Activated CD4-positive, alpha-beta T cell treated with anti-CD3 and anti-CD28 coated beads, Interleukin-2, amount 10 ng/mL, durations not matched to agents 7 days and 5 days (primary cell): ENCODE results near the gene LUC7L3. TPM values are rescaled to one million over a fixed set of nuclear protein-coding genes. Genes with fewer than 3 reads are reported as not detected.
A peak's percentile ranks its signal among the peaks of the same experiment; 100 is the strongest.

Source experiments
- CTCF ChIA-PET: fragments of 350-600 bp; sonication (Branson Sonifier 250); formaldehyde crosslinking; loops from one replicate; lab custom pipeline; 2021; ENCODE audit warnings: antibody characterized with exemption; lab: Charles Lee
- POLR2A ChIA-PET: fragments of 350-600 bp; sonication (Branson Sonifier 250); formaldehyde crosslinking; loops from one replicate; lab custom pipeline; 2021; ENCODE audit warnings: antibody characterized with exemption; lab: Charles Lee
- DNase-seq: peaks from one replicate; pipeline ENCODE4 v3.0.0-alpha.2; 2020
- H3K27ac Mint-ChIP-seq: one replicate; pipeline ENCODE4 v1.8.0; 2021; ENCODE audit warnings: mild to moderate bottlenecking, moderate library complexity, mixed read lengths
- H3K27me3 Mint-ChIP-seq: one replicate; pipeline ENCODE4 v1.8.0; 2021; ENCODE audit warnings: mixed read lengths
- H3K36me3 Mint-ChIP-seq: one replicate; pipeline ENCODE4 v1.8.0; 2021; ENCODE audit warnings: low read depth, mixed read lengths
- H3K4me1 Mint-ChIP-seq: one replicate; pipeline ENCODE4 v1.8.0; 2021; ENCODE audit warnings: mixed read lengths
- H3K4me3 Mint-ChIP-seq: one replicate; pipeline ENCODE4 v1.8.0; 2021; ENCODE audit warnings: mild to moderate bottlenecking, moderate library complexity, mixed read lengths
- H3K9me3 Mint-ChIP-seq: one replicate; pipeline ENCODE4 v1.8.0; 2021; ENCODE audit warnings: mixed read lengths
- total RNA-seq, 2 experiments: library from RNA; stranded (reverse); gene quantifications; one replicate each; pipeline ENCODE4 v1.2.3, GENCODE V29; 2021

Gene LUC7L3
- total RNA-seq, 2 experiments from 2014 or later: 108 to 139 TPM

- no peaks in the 10 kb centered on the region for H3K9me3 Mint-ChIP-seq
- POLR2A ChIA-PET: no interaction called here
- H3K27me3 Mint-ChIP-seq: peaks cover 8% of the 10 kb centered on the region
- H3K4me1 Mint-ChIP-seq: peaks cover 5% of the 10 kb centered on the region
- CTCF ChIA-PET: interaction anchor here (1.0 to 1.3 kb wide), 2 partner anchors 17 to 24 kb away, joined by 5 to 6 read pairs; no protein-coding TSS in a partner anchor
- peaks cover 12% of the 10 kb centered on the region for H3K36me3 Mint-ChIP-seq
- no peak for DNase-seq
- H3K4me3 Mint-ChIP-seq: no peak overlapping the region
- H3K27ac Mint-ChIP-seq: no peak overlapping the region
Measured at GRCh38 chr17:50758989-50759544, 39.7 kb downstream of the LUC7L3 start.

GRCh38 chr17:50762177-50762576 is 42.8 kb downstream of the LUC7L3 start:
- Mint-ChIP-seq H3K36me3 (no peaks in the 10 kb centered on the region), H3K9me3 (no peaks in the 10 kb centered on the region), H3K4me3 (no peak overlapping the region), H3K27me3 (peaks cover 8% of the 10 kb centered on the region), H3K4me1 (peaks cover 10% of the 10 kb centered on the region), H3K27ac (no peak overlapping the region)
- DNase-seq: no peak
- ChIA-PET POLR2A (no interaction called here), CTCF (interaction anchor here (0.6 to 4.3 kb wide), 4 partner anchors 11 to 371 kb away, joined by 3 to 11 read pairs (median 4); no protein-coding TSS in a partner anchor)

- ChIA-PET POLR2A (interaction anchor here (0.5 kb wide), 1 partner anchor 9 kb away, joined by 3 read pairs; no protein-coding TSS in a partner anchor), CTCF (interaction anchor here (0.6 to 4.3 kb wide), 9 partner anchors 9 to 498 kb away, joined by 3 to 11 read pairs (median 3); partner anchors contain the start of gene NME1)
- no peaks in the 10 kb centered on the region for H3K36me3 Mint-ChIP-seq
- H3K27me3 Mint-ChIP-seq: peaks cover 8% of the 10 kb centered on the region
- DNase-seq: no peak
- H3K9me3 Mint-ChIP-seq: no peaks in the 10 kb centered on the region
- H3K4me1 Mint-ChIP-seq: peaks cover 12% of the 10 kb centered on the region
- H3K4me3 Mint-ChIP-seq: no peak overlapping the region
- no peak overlapping the region for H3K27ac Mint-ChIP-seq
Measured at GRCh38 chr17:50763716-50764475, 44.5 kb downstream of the LUC7L3 start.

- no peak for DNase-seq
- no peaks in the 10 kb centered on the region for H3K9me3 Mint-ChIP-seq
- ChIA-PET POLR2A (interaction anchor here (0.5 kb wide), 1 partner anchor 10 kb away, joined by 3 read pairs; no protein-coding TSS in a partner anchor), CTCF (interaction anchor here (0.8 to 4.3 kb wide), 5 partner anchors 8 to 74 kb away, joined by 3 to 11 read pairs (median 3); no protein-coding TSS in a partner anchor)
- peaks cover 13% of the 10 kb centered on the region for H3K27me3 Mint-ChIP-seq
- H3K4me3 Mint-ChIP-seq: no peak overlapping the region
- no peaks in the 10 kb centered on the region for H3K36me3 Mint-ChIP-seq
- no peak overlapping the region for H3K27ac Mint-ChIP-seq
- H3K4me1 Mint-ChIP-seq: peaks cover 12% of the 10 kb centered on the region
Measured at GRCh38 chr17:50764734-50765149, 45.3 kb downstream of the LUC7L3 start.

GRCh38 chr17:50765454-50766221 is 46.2 kb downstream of the LUC7L3 start:
- Mint-ChIP-seq H3K9me3 (no peaks in the 10 kb centered on the region), H3K4me3 (no peak overlapping the region), H3K4me1 (peaks cover 12% of the 10 kb centered on the region), H3K27me3 (peaks cover 19% of the 10 kb centered on the region), H3K36me3 (no peaks in the 10 kb centered on the region), H3K27ac (no peak overlapping the region)
- no peak for DNase-seq
- ChIA-PET CTCF (interaction anchor here (1.0 to 2.8 kb wide), 3 partner anchors 13 to 73 kb away, joined by 3 to 8 read pairs (median 3); no protein-coding TSS in a partner anchor), POLR2A (no interaction called here)

- H3K4me3 Mint-ChIP-seq: no peak overlapping the region
- no peaks in the 10 kb centered on the region for H3K9me3 Mint-ChIP-seq
- ChIA-PET POLR2A (no interaction called here), CTCF (interaction anchor here (2.8 kb wide), 1 partner anchor 13 kb away, joined by 8 read pairs; no protein-coding TSS in a partner anchor)
- H3K36me3 Mint-ChIP-seq: no peaks in the 10 kb centered on the region
- no peak overlapping the region for H3K27ac Mint-ChIP-seq
- no peak for DNase-seq
- peaks cover 22% of the 10 kb centered on the region for H3K27me3 Mint-ChIP-seq
- peaks cover 12% of the 10 kb centered on the region for H3K4me1 Mint-ChIP-seq
Measured at GRCh38 chr17:50766222-50767023, 47.0 kb downstream of the LUC7L3 start.

- CTCF ChIA-PET: interaction anchor here (2.8 kb wide), 1 partner anchor 12 kb away, joined by 8 read pairs; no protein-coding TSS in a partner anchor
- Mint-ChIP-seq H3K27ac (no peak overlapping the region), H3K4me3 (no peak overlapping the region), H3K36me3 (no peaks in the 10 kb centered on the region), H3K27me3 (peaks cover 23% of the 10 kb centered on the region), H3K4me1 (peaks cover 15% of the 10 kb centered on the region), H3K9me3 (no peaks in the 10 kb centered on the region)
- POLR2A ChIA-PET: no interaction called here
- DNase-seq: no peak
Measured at GRCh38 chr17:50767030-50767429, 47.6 kb downstream of the LUC7L3 start.

- peak within 1 kb of the TSS; percentile 75 for H3K27ac Mint-ChIP-seq
- H3K36me3 Mint-ChIP-seq: no peaks in the 10 kb centered on the region
- no peak for DNase-seq
- POLR2A ChIA-PET: no interaction called here
- no peaks in the 10 kb centered on the region for H3K9me3 Mint-ChIP-seq
- peaks cover 19% of the 10 kb centered on the region for H3K4me1 Mint-ChIP-seq
- peaks cover 24% of the 10 kb centered on the region for H3K27me3 Mint-ChIP-seq
- CTCF ChIA-PET: interaction anchor here (2.8 kb wide), 1 partner anchor 12 kb away, joined by 8 read pairs; no protein-coding TSS in a partner anchor
- no peak within 1 kb of the TSS for H3K4me3 Mint-ChIP-seq
Measured at GRCh38 chr17:50767446-50767845, 48.0 kb downstream of the LUC7L3 start, which contains the start of gene ANKRD40CL. ANKRD40CL (minus strand) TSS chr17:50767518; CDS start chr17:50766913, 605 bp downstream.

- H3K4me1 Mint-ChIP-seq: peaks cover 16% of the 10 kb centered on the region
- no peak overlapping the region for H3K4me3 Mint-ChIP-seq
- no peak for DNase-seq
- no peak overlapping the region for H3K27ac Mint-ChIP-seq
- peaks cover 18% of the 10 kb centered on the region for H3K27me3 Mint-ChIP-seq
- H3K36me3 Mint-ChIP-seq: no peaks in the 10 kb centered on the region
- CTCF ChIA-PET: interaction anchor here (2.8 kb wide), 1 partner anchor 11 kb away, joined by 8 read pairs; no protein-coding TSS in a partner anchor
- POLR2A ChIA-PET: no interaction called here
- H3K9me3 Mint-ChIP-seq: no peaks in the 10 kb centered on the region
Measured at GRCh38 chr17:50768346-50768761, 49.0 kb downstream of the LUC7L3 start.

- Mint-ChIP-seq H3K27me3 (peaks cover 23% of the 10 kb centered on the region), H3K36me3 (no peaks in the 10 kb centered on the region), H3K4me3 (no peak overlapping the region), H3K9me3 (no peaks in the 10 kb centered on the region), H3K4me1 (peaks cover 13% of the 10 kb centered on the region), H3K27ac (no peak overlapping the region)
- DNase-seq: no peak
- CTCF ChIA-PET: interaction anchor here (1.1 to 1.6 kb wide), 2 partner anchors 13 to 15 kb away, joined by 3 to 4 read pairs; no protein-coding TSS in a partner anchor
- POLR2A ChIA-PET: no interaction called here
Measured at GRCh38 chr17:50769884-50770283, 50.5 kb downstream of the LUC7L3 start.

GRCh38 chr17:50770346-50770745 is 50.9 kb downstream of the LUC7L3 start:
- Mint-ChIP-seq H3K27ac (no peak overlapping the region), H3K4me1 (peaks cover 12% of the 10 kb centered on the region), H3K4me3 (no peak overlapping the region), H3K36me3 (no peaks in the 10 kb centered on the region), H3K9me3 (no peaks in the 10 kb centered on the region), H3K27me3 (peaks cover 23% of the 10 kb centered on the region)
- ChIA-PET CTCF (interaction anchor here (1.6 kb wide), 1 partner anchor 14 kb away, joined by 4 read pairs; no protein-coding TSS in a partner anchor), POLR2A (no interaction called here)
- no peak for DNase-seq
